GM18951 (cell line): ENCODE data around the gene TPD52L1.

Experiments
- POLR2A ChIP-seq: IDR thresholded peaks from 4 replicates; pipeline ENCODE4 v1.6.1; 2011; ENCODE audit warnings: mild to moderate bottlenecking; ENCODE audit not compliant: insufficient read length, insufficient read depth; ENCODE audit errors: extremely low read depth
- in situ Hi-C: fragments of 300-500 bp; cut with MboI; formaldehyde crosslinking; loops from one replicate; pipeline ENCODE4 v1.12.0; 2022; ENCODE audit warnings: low sequenced_read_pairs, mixed read lengths, inconsistent platforms; ENCODE audit not compliant: unreplicated experiment

The TPD52L1 gene

GRCh38 chr6:125231574-125232343 is 78.2 kb downstream of the TPD52L1 start:
- TF ChIP-seq POLR2A: no peak
- in situ Hi-C loops: no loop called here

GRCh38 chr6:125232466-125232865 is 78.9 kb downstream of the TPD52L1 start:
- in situ Hi-C loops: no loop called here
- TF ChIP-seq POLR2A: no peak

GRCh38 chr6:125233202-125233601 is 79.6 kb downstream of the TPD52L1 start:
- in situ Hi-C loops: no loop called here
- TF ChIP-seq POLR2A: no peak

- in situ Hi-C loops: no loop called here
- no peak for TF ChIP-seq POLR2A
Measured at GRCh38 chr6:125236536-125237327, 83.2 kb downstream of the TPD52L1 start.

GRCh38 chr6:125237764-125238163 is 84.2 kb downstream of the TPD52L1 start:
- TF ChIP-seq POLR2A: no peak
- in situ Hi-C loops: no loop called here

GRCh38 chr6:125245109-125245508 is 91.5 kb downstream of the TPD52L1 start:
- no peak for TF ChIP-seq POLR2A
- in situ Hi-C loops: no loop called here

- TF ChIP-seq POLR2A: no peak
- in situ Hi-C loops: no loop called here
Measured at GRCh38 chr6:125245523-125246264, 92.1 kb downstream of the TPD52L1 start.

GRCh38 chr6:125246566-125246965 is 93.0 kb downstream of the TPD52L1 start:
- TF ChIP-seq POLR2A: no peak
- in situ Hi-C loops: no loop called here

- TF ChIP-seq POLR2A: no peak
Measured at GRCh38 chr6:125248136-125248535, 94.6 kb downstream of the TPD52L1 start.

GRCh38 chr6:125250511-125250910 is 96.9 kb downstream of the TPD52L1 start:
- in situ Hi-C loops: no loop called here
- TF ChIP-seq POLR2A: no peak

More at GRCh38 chr6:125248136-125248535, 94.6 kb downstream of the TPD52L1 start:
- in situ Hi-C loops: no loop called here

- in situ Hi-C loops: no loop called here
- TF ChIP-seq POLR2A: no peak
Measured at GRCh38 chr6:125251516-125252220, 98.1 kb downstream of the TPD52L1 start.

GRCh38 chr6:125252891-125253290 is 99.3 kb downstream of the TPD52L1 start:
- in situ Hi-C loops: no loop called here
- TF ChIP-seq POLR2A: no peak

GRCh38 chr6:125253881-125254280 is 100.3 kb downstream of the TPD52L1 start:
- in situ Hi-C loops: no loop called here

More at GRCh38 chr6:125253881-125254280, 100.3 kb downstream of the TPD52L1 start:
- no peak for TF ChIP-seq POLR2A
